ENCODE results near the gene RARRES2.

GRCh38 chr7:150380463-150380862 is 39.0 kb upstream of the RARRES2 start:
- TF ChIP-seq CTCF (conservative IDR thresholded peaks at IDR 0.05; ENCODE audit: low read length), result no peak
- no peak for TF ChIP-seq EZH2phosphoT487 (IDR thresholded peaks at IDR 0.05; ENCODE audit: borderline replicate concordance, low read depth, low read length)

Data from OCI-LY7 (cell line).